Measurements from ENCODE around the gene OR10G3.

- no peak for TF ChIP-seq CTCF (IDR thresholded peaks at IDR 0.05)
- no peak for TF ChIP-seq ZFX (IDR thresholded peaks at IDR 0.05; ENCODE audit: borderline replicate concordance)
Measured at GRCh38 chr14:21523203-21523602, 56.7 kb downstream of the OR10G3 start.

Data from 22Rv1 (cell line).